Measurements from ENCODE around the gene TIGD3.

GRCh38 chr11:65341856-65342255 is 12.7 kb upstream of the TIGD3 start:
- TF ChIP-seq CTCF (IDR thresholded peaks at IDR 0.05) (no peak), EP300 (IDR thresholded peaks at IDR 0.05) (no peak), POLR2A (IDR thresholded peaks at IDR 0.05) (no peak)

Data from gastroesophageal sphincter (tissue), 3 donors.